Stimulated activated CD4-positive, alpha-beta T cell treated with anti-CD3 and anti-CD28 coated beads, Interleukin-2, amount 100 ng/mL, for 48 hours (primary cell): ENCODE results near the gene DAW1.
"Not testable (repeated sequence)": the region's sequence is repeated elsewhere in the genome, so short reads cannot be mapped to it uniquely, and the experiment has no call there.

Experiments used
- DNase-seq, 2 donors: peaks; one replicate each; pipeline ENCODE4 v3.0.0-alpha.2; 2020

DAW1 gene, protein sequence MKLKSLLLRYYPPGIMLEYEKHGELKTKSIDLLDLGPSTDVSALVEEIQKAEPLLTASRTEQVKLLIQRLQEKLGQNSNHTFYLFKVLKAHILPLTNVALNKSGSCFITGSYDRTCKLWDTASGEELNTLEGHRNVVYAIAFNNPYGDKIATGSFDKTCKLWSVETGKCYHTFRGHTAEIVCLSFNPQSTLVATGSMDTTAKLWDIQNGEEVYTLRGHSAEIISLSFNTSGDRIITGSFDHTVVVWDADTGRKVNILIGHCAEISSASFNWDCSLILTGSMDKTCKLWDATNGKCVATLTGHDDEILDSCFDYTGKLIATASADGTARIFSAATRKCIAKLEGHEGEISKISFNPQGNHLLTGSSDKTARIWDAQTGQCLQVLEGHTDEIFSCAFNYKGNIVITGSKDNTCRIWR

DNA sequence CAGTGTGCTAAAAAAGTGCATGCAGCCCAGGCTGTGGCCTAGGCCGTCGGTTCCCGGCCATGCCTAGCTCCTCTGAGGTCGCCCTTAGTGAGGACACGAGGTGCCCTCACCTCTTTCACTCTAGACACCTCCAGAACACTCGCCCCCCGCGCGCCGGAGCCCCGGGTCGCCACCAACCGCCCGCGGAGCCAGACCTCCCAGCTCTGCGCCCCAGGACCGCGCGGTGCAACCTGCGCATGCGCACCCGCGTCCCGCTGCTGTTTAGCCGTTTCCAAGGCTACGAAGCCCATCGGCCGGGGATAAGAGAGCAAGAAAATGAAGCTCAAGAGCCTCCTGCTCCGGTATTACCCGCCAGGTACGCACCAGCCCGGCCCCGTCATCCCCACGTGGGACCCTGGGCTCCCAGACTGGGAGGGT lies at the start of gene DAW1:
DAW1 (plus strand) TSS at position 257 of the 417 bp plus-strand sequence; CDS start at position 316, 59 bp downstream.
- peak; percentile 20 to 40 for DNase-seq

DNA sequence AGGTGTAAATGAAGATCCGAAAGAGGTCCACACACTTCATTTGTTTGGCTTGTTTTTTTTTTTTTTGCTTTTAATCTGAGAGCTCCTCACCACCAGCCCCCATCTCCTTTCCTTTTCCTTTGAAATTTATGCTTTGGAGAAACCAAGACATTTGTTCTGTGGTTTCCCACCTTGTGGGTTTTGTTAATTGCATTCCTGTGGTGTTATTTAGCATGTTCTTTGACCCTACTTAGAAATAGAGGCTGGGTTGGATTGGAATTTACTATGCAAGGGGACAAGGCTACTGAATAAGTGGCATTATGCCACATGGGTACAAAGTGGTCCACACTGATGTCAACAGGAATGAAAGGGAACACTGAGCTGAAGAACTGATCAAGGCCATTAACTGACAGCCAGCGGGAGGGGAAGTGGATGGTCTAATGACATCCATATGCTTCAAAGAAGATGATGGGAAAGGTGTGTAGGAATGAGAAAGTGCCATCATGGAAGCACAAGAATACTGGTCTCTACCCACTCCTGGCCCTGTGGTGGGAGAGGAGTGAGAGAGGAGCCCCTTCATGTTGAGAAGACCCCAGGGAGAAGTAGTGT lies 48.9 kb upstream of the DAW1 start:
- no peak for DNase-seq

DNA sequence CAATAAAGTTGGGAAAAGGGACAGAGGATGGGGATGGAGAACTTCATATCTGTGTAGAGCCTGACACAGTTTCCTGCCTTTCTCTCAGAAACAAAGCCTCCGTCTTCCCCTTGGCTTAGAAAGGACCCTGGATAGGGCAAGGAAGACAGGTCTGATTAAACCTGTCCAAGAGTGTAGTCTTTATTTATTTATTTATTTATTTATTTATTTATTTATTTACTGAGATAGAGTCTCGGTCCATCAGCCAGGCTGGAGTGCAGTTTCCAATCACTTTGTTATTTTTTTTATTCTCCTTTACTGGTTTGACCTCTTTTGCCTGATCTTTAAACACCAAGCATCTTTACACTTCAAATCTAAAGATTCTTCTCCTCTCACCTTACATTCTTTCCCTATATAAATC lies 47.5 kb upstream of the DAW1 start:
- no peak for DNase-seq

DNA sequence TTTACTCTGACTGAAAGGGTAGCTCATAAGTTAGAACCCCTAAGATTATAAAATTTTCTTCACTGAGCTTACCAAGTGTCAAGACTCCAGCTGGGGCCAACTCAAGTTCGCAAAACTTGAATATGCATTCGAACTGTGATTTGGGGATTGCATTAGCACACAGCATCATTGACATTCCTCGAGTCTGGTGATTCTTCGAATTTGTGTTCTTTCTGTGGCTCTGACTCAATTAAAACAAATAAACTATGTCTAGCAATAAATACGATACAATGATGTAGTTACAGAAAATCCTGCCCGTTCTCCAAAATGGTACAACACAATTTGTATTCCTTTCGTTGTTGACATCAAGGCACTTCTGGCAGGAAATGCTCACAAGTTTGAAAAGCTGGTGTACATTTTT lies 46.7 kb upstream of the DAW1 start:
- DNase-seq: no peak

DNA sequence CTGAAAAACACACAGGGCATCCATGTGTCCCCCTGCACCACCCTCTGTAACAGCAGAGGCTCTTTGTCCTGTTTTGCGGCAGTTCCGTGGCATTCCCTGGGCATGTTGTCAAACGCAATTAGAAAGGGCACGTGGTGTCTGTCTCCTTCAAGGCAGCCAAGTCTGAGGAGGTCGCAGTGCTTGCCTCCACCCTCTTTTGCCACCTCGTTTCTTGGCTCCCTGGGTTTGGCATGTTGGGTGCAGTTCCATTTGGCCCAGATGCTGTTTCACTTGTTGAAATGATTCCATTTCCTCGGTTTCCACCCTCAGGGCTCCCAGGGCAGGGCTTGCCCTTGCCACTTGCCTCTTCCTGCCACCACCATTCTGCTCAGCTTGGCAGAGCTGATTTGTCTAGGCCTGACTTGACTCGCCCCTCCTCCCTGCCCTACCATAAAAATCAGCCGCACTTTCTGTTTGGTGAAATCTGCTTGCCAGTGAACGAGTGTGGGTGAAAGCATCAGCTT lies 45.4 kb upstream of the DAW1 start:
- DNase-seq: no peak

DNA sequence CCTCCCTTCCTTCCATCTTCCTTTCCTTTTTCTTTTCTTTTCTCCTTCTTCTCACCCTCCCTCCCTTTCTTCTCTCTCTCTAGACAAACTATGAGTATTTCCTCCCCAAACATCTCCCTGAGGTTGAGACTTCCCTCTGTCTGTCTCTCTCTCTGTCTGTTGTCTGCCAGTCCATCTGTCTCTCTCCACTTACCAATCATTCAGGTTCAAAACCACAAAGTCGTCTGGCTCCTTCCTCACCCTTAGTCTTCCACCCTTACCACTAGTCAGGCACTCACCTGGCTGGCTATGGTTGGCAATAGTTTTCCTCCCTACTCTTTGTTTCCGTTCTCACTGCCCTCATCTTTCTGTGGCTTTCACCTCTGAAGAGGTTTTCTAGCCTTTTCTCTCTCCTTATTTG lies 44.9 kb upstream of the DAW1 start:
- DNase-seq: no peak

DNA sequence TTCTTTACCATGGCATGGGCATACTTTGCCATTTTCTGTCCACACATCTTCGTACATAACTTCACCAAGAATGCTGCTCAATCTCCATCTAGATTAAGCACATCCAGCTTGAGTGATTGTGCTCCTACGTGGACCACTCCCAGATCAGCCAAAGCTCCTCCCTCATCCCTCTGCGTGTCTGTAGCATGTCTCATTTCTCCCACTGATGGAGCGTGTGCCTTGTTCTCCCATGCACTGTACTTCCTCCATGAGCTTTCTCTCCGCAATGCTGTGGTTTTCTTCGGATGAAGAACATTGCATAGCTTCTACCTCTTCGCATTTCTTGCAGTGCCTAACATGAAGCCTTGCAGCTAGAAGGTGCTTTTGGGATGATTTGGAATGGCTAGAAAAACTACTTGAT lies 44.3 kb upstream of the DAW1 start:
- no peak for DNase-seq

DNA sequence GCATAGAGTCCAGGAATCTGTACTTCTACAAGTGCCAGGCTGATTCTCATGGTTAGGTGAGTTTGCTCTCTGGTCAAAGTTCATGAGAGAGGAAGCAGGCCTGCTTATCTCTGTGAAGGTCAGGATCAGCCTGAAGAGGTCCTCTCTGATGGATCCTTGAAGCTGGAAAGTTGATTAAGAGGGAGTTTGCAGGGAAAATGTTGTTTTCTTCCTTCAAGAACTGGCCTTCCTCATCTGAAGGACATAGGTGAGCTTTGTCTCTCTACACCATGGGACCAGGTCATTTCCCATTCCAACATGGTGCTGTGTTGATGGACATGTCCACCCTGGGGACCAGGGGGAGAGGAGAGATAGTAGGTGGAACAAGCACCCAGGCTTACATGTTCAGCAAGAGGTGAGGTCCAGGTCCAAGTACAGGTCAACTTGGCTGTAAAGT lies 42.9 kb upstream of the DAW1 start:
- no peak for DNase-seq

DNA sequence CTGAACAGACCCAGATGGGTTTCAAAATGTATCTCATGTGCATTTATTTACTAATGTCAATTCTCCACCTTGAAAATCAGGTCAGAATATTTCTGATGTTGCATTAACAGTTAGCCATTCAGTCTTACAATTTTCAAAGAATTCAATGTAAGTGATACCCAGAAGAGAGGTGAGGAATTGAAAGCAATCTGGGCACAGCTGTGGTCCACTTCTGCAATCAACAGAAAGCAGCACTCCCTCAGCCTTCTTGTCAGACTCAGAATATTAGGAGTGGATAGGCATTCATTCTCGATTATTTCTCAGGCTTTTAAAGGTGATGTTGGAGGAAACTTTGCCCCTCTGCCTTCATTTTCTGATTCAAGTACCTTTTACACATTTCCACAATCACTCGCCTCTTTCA lies 42.1 kb upstream of the DAW1 start:
- no peak for DNase-seq

DNA sequence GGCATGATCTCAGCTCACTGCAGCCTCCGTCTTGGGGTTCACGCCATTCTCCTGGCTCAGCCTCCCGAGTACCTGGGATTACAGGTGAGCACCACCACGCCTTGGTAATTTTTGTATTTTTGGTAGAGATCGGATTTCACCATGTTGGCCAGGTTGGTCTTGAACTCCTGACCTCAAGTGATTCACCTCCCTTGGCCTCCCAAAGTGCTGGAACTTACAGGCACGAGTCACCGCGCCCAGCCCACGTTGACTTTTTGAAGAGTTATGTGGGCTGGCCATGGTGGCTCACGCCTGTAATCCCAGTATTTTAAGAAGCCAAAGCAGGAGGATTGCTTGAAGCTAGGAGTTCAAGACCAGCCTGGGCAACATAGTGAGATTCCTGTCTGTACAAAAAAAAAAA lies 37.0 kb upstream of the DAW1 start:
- DNase-seq: no peak

DNA sequence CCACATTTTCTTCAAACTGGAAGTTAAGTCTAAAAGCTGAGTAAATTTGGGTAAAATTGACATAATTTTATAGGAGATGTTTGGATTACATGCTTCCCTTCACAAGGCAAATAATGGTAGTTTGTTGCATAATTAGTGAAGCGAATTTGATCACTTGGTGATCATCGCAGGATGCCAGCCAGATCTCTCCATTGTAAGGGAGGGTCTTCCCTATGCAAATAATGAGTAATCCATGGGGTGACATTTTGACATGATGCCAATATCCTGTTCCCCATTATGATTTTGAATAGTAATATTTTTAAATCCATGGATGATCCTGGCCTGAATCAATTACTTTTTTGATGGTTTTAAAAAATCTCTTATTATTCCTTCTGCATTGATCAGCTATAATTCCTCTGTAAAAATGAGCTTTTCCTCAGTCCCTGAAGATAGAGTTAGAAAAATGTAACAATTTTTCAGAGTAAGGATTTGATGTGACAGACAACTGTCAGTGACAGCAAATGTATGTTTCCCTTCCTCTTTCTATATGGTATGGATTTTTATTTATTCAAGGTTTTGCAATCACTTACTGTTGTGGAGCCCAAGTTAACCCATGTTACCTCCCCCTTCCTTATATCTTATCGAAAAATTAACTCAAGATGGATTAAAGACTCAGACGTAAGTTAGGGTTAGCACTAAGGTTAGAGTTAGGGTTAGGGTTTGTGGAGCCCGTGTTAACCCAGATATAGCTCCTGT lies 36.3 kb upstream of the DAW1 start:
- DNase-seq: no peak

DNA sequence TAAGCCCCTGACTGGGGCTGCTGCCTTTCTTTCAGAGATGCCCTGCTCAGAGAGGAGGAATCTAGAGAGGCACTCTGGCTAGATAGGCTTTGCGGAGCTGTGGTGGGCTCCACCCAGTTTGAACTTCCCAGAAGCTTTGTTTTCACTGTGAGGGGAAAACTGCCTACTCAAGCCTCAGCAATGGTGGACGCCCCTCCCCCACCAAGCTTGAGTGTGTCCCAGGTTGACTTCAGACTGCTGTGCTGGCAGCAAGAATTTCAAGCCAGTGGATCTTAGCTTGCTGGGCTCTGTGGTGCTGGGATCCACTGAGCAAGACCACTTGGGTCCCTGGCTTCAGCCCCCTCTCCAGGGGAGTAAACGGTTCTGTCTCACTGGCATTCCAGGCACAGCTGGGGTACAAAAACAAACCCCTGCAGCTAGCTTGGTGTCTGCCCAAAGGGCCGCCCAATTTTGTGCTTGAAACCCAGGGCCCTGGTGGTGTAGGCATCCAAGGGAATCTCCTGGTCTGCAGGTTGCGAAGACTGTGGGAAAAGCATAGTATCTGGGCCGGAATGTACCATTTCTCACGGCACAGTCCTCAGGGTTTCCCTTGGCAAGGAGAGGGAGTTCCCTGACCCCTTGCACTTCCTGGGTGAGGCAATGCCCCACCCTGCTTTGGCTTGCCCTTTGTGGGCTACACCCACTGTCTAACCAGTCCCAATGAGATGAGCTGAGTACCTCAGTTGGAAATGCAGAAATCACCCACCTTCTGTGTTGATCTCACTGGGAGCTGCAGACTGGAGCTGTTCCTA lies 31.9 kb upstream of the DAW1 start:
- not testable (repeated sequence) for DNase-seq

DNA sequence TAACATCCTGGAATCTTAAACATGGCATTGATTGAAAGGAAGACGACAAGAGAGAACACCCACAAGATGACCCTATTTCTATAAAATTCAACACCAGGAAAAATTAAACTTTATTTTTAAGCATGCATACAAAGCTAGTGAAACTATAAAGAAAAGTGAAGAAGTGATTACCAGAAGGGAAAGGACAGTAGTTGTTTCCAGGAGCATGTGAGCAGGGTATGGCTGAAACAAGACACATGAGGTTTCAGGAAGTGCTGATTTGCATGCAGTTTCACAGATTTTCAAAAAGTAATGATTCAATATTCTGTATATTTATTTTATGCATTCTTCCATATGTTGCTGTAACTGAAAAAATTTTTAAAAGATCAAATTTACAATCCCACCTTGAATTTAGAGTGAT lies 24.6 kb upstream of the DAW1 start:
- no peak for DNase-seq

DNA sequence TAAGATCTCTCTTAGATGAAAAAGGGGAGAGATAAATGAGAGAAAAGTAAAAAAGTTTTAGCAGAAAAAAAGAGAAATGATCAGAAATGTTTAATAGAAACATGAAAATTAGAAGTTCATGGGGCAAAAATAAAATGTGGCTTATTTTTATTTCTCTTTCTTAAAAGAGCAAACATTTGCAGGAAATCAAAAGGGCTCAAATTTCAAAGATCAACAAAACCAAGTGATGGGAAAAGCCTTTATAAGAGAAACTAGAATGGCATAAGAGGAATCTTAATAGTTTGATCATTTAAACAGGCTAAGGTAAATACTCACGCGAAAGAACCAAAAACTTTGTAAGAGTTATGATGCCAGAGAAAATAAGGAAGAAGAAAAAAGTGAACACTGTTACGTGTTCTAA lies 23.3 kb upstream of the DAW1 start:
- no peak for DNase-seq

DNA sequence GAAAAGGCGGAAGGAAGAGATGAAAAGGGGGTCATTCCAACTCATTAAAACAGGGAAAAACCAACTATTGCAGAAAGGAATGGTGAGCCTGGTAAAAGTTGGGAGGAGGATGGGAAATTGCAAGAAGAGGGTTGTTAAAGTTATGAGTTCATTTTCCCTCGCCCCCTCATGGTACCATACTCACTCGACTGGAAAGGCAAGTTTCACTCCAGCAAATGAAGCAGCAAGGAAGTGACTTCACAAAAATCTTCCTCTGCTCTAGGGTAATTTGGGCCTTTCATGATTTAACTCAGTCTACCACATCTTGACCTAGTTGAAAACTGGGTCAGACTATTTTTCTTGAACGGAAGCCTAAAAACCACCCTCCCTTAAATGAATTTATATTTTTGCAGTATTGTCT lies 22.8 kb upstream of the DAW1 start:
- no peak for DNase-seq

DNA sequence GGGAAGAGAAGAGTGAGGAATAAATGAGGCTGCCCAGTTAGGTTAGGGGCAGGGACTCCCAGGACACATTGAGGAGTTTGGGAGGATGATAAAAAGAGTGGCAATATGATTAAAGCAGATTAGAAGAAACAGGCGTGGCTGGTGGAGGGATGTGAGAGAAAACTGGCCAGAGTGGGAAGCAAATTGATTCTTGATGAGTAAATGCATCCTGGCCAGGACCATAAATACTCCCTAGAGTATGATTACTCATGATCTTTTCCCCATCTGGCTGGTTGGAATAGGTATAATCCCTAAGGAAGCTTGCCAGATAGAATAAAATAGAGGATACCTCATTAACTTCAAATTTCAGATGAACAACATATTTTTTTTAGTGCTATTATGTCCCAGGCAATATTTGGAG lies 21.5 kb upstream of the DAW1 start:
- no peak for DNase-seq

DNA sequence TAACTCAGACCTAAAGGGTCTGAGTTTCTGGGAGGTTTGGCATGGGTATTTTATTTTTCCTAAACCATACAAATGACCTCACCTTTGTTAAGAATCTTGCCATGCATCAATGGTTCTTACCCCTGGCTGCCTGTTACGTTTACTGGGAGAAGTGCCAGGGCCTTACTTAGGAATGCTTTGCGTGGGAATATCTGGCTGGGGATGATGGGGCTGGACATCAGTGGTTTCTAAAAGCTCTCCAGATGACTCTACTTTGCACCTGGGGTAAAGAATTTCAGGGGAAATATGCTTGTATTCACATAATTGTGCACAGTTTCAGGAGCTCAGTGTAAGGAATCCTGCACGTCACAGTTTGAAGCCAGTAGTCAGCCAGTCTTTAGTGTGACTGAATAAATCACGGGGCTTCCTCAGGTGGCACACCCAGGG lies 18.2 kb upstream of the DAW1 start:
- DNase-seq: no peak

DNA sequence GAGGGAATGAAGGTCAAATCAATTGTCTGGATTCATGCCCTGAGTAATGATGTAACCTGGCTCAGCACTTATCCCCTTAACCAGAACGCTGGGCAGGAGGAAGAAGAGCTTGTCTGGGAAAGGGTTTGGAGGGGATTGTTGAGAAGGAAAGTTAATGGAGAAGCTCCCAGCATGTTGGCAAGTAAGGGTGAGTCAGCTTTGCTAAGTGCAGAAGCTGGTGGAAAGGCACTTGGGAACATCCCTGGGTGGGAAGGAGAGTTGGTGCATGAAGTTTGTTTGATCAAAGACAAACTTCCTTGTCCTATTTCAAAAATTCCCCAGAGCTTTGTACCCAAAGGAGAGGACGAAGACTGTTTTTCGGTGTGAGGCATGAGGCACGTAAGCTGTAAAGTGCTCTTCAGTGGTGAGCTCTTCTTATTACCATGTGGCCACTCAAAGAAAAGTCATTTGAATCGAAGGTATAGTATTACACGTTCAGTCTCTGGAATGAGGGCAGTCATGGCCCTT lies 17.6 kb upstream of the DAW1 start:
- no peak for DNase-seq

DNA sequence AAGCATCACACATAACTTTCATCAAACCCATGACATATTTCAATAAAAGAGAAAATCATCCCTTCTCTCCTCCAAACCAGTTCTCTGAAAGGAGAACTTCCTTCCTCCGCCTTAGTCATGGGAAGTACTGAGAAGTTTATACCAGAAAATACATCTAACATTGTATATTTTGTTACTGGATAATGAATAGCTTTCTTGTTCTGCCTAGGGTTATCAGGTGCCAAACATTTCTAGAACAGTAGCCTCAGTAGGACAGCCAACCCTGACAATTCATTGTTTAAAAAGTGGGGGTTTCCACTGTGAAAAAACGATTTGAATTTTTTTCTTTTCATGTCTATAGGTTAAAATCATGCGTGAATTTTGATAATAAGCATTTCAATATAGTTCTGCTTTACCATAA lies 16.0 kb upstream of the DAW1 start:
- DNase-seq: no peak

DNA sequence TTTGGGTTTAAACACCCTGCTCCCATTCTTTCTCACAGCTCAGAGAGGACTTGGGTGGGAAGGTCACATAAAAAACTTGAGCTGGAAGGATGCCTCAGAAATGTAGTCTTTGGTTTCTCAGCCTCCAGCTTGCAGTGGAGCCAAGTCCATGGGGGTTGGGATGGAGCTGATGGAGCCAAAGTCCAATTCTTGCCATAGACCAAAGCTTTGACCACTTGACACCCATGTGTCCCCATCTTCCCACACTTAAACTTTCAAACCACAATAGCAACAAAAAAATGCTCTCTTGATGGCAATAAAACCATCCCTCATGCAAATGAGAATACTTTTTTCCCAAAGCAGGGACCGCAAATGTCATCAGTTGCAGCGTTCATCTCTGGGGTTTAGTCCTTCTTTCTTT lies 14.7 kb upstream of the DAW1 start:
- DNase-seq: no peak

DNA sequence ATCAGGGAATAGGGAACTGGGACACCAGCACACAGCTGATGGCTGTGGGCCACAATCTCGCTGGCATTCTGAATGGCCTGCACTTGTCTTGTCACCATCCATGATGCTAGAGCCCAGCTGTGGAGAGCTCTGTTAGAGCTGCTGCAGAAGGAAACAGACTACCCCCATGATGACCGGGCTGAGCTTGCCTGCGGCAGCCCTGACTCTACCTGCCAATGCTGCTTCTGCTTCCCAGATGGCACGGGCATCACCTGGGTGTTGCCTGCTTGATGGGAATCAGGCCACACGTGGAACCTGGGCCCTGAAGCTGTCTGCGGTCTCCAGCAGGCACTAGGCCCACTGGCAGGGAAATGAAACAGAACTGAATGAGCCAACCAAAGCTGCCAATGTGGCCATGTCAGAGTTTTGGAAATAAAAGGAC lies 11.2 kb upstream of the DAW1 start:
- DNase-seq: no peak

DNA sequence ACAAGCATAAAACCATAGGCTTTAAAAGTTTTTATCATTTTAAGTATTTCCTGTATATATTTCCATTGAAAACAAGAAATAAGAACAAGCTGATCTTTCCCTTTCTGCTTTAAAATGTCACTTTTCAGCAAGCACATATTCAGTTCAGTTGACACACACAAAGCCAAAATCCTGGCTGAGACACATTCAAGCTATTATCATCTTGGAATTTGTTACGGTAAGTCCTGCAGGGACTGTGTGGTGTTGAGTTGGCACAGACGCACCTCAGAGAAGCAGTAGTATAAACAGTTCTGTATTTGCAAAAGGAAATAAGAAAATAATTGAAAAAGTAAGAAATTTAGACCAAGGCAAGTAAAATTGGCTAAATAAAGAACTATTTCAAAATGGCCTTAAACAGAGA lies 10.4 kb upstream of the DAW1 start:
- no peak for DNase-seq
